ENCODE data around the gene IL32.

The IL32 gene

GRCh38 chr16:3027983-3028715 lies 37.3 kb upstream of the IL32 start:
- in situ Hi-C loops (cut with MboI; ENCODE audit: low sequenced_read_pairs): no loop called here

GRCh38 chr16:3028716-3029319 lies 36.6 kb upstream of the IL32 start:
- in situ Hi-C loops (cut with MboI; ENCODE audit: low sequenced_read_pairs): no loop called here

- in situ Hi-C loops (cut with MboI; ENCODE audit: low sequenced_read_pairs): no loop called here
Observed at GRCh38 chr16:3029491-3030221, 35.8 kb upstream of the IL32 start.

GRCh38 chr16:3030222-3031212 lies 34.9 kb upstream of the IL32 start:
- in situ Hi-C loops (cut with MboI; ENCODE audit: low sequenced_read_pairs): no loop called here

- in situ Hi-C loops (cut with MboI; ENCODE audit: low sequenced_read_pairs): no loop called here
Observed at GRCh38 chr16:3032624-3033023, 32.8 kb upstream of the IL32 start.

- in situ Hi-C loops (cut with MboI; ENCODE audit: low sequenced_read_pairs): no loop called here
Observed at GRCh38 chr16:3035289-3035971, 30.0 kb upstream of the IL32 start.

- in situ Hi-C loops (cut with MboI; ENCODE audit: low sequenced_read_pairs): no loop called here
Observed at GRCh38 chr16:3035972-3036725, 29.3 kb upstream of the IL32 start.

- in situ Hi-C loops (cut with MboI; ENCODE audit: low sequenced_read_pairs): no loop called here
Observed at GRCh38 chr16:3036726-3037315, 28.6 kb upstream of the IL32 start, which contains the start of gene BICDL2. BICDL2 (minus strand) TSS chr16:3036944; CDS start chr16:3035496, 1,448 bp downstream.

GRCh38 chr16:3038256-3038655 lies 27.2 kb upstream of the IL32 start:
- in situ Hi-C loops (cut with MboI; ENCODE audit: low sequenced_read_pairs): no loop called here

- in situ Hi-C loops (cut with MboI; ENCODE audit: low sequenced_read_pairs): no loop called here
Observed at GRCh38 chr16:3038896-3039295, 26.5 kb upstream of the IL32 start.

- in situ Hi-C loops (cut with MboI; ENCODE audit: low sequenced_read_pairs): no loop called here
Observed at GRCh38 chr16:3042376-3042775, 23.1 kb upstream of the IL32 start.

GRCh38 chr16:3044708-3045107 lies 20.7 kb upstream of the IL32 start:
- in situ Hi-C loops (cut with MboI; ENCODE audit: low sequenced_read_pairs): no loop called here

- in situ Hi-C loops (cut with MboI; ENCODE audit: low sequenced_read_pairs): no loop called here
Observed at GRCh38 chr16:3045758-3046640, 19.4 kb upstream of the IL32 start, which contains the start of gene MMP25. MMP25 (plus strand) TSS chr16:3046561; CDS start chr16:3046918, 357 bp downstream.

GRCh38 chr16:3046641-3047386 lies 18.6 kb upstream of the IL32 start:
- in situ Hi-C loops (cut with MboI; ENCODE audit: low sequenced_read_pairs): no loop called here

GRCh38 chr16:3047387-3047720 lies 18.1 kb upstream of the IL32 start:
- in situ Hi-C loops (cut with MboI; ENCODE audit: low sequenced_read_pairs): no loop called here

GRCh38 chr16:3049921-3050481 lies 15.4 kb upstream of the IL32 start:
- in situ Hi-C loops (cut with MboI; ENCODE audit: low sequenced_read_pairs): no loop called here

GRCh38 chr16:3050487-3050886 lies 15.0 kb upstream of the IL32 start:
- in situ Hi-C loops (cut with MboI; ENCODE audit: low sequenced_read_pairs): no loop called here
